ENCODE measurements around the gene BTK. TPM values are rescaled to one million over a fixed set of nuclear protein-coding genes. Genes with fewer than 3 reads are reported as not detected.

The BTK gene
- total RNA-seq, 2 experiments from 2014 or later = 1.3 to 1.6 TPM

GRCh38 chrX:101368800-101369199, 17.2 kb downstream of the BTK start:
- intact Hi-C loops (cut with micrococcal nuclease) = no loop called here
- H3K27ac Mint-ChIP-seq = no peak overlapping the region
- no peaks in the 10 kb centered on the region for H3K27me3 Mint-ChIP-seq
- DNase-seq (no peak), ATAC-seq (no peak)
- H3K9me3 Mint-ChIP-seq = no peaks in the 10 kb centered on the region
- CTCF ChIA-PET = no interaction called here
- POLR2A ChIA-PET = no interaction called here
- no peaks in the 10 kb centered on the region for H3K36me3 Mint-ChIP-seq (ENCODE audit: low read depth)
- H3K4me1 Mint-ChIP-seq (ENCODE audit: low read depth) = no peaks in the 10 kb centered on the region
- no peak for TF ChIP-seq CTCF (IDR thresholded peaks at IDR 0.05)
- H3K4me3 Mint-ChIP-seq = no peak overlapping the region

GRCh38 chrX:101365301-101365795, 20.6 kb downstream of the BTK start:
- no peaks in the 10 kb centered on the region for H3K9me3 Mint-ChIP-seq
- ATAC-seq = no peak
- H3K4me3 Mint-ChIP-seq = no peak overlapping the region
- CTCF ChIA-PET = no interaction called here
- intact Hi-C loops (cut with micrococcal nuclease) = no loop called here
- H3K4me1 Mint-ChIP-seq (ENCODE audit: low read depth) = no peaks in the 10 kb centered on the region
- no peak for TF ChIP-seq CTCF (IDR thresholded peaks at IDR 0.05)
- POLR2A ChIA-PET = interaction anchor here (0.9 kb wide), 1 partner anchor 23 kb away, joined by 3 read pairs; no protein-coding TSS in a partner anchor
- no peak for DNase-seq
- H3K27ac Mint-ChIP-seq = no peak overlapping the region
- no peaks in the 10 kb centered on the region for H3K27me3 Mint-ChIP-seq
- no peaks in the 10 kb centered on the region for H3K36me3 Mint-ChIP-seq (ENCODE audit: low read depth)

- no peaks in the 10 kb centered on the region for H3K9me3 Mint-ChIP-seq
- H3K4me1 Mint-ChIP-seq (ENCODE audit: low read depth) = peaks cover 4% of the 10 kb centered on the region
- CTCF ChIA-PET = no interaction called here
- H3K27ac Mint-ChIP-seq = no peak overlapping the region
- intact Hi-C loops (cut with micrococcal nuclease) = no loop called here
- no peak for TF ChIP-seq CTCF (IDR thresholded peaks at IDR 0.05)
- POLR2A ChIA-PET = no interaction called here
- H3K36me3 Mint-ChIP-seq (ENCODE audit: low read depth) = no peaks in the 10 kb centered on the region
- ATAC-seq (no peak), DNase-seq (no peak)
- H3K27me3 Mint-ChIP-seq = no peaks in the 10 kb centered on the region
- H3K4me3 Mint-ChIP-seq = no peak overlapping the region
Observed at GRCh38 chrX:101362757-101363156, 23.2 kb downstream of the BTK start.

- DNase-seq (no peak), ATAC-seq (no peak)
- H3K9me3 Mint-ChIP-seq = no peaks in the 10 kb centered on the region
- H3K4me3 Mint-ChIP-seq = no peak overlapping the region
- no peaks in the 10 kb centered on the region for H3K36me3 Mint-ChIP-seq (ENCODE audit: low read depth)
- H3K4me1 Mint-ChIP-seq (ENCODE audit: low read depth) = peaks cover 4% of the 10 kb centered on the region
- ChIA-PET CTCF (no interaction called here), POLR2A (no interaction called here)
- intact Hi-C loops (cut with micrococcal nuclease) = no loop called here
- no peaks in the 10 kb centered on the region for H3K27me3 Mint-ChIP-seq
- no peak overlapping the region for H3K27ac Mint-ChIP-seq
- no peak for TF ChIP-seq CTCF (IDR thresholded peaks at IDR 0.05)
Observed at GRCh38 chrX:101362116-101362515, 23.9 kb downstream of the BTK start.

GRCh38 chrX:101360390-101360789, 25.6 kb downstream of the BTK start:
- Mint-ChIP-seq H3K9me3 (no peaks in the 10 kb centered on the region), H3K36me3 (ENCODE audit: low read depth) (no peaks in the 10 kb centered on the region), H3K27me3 (no peaks in the 10 kb centered on the region), H3K4me3 (no peak overlapping the region), H3K27ac (no peak overlapping the region), H3K4me1 (ENCODE audit: low read depth) (peaks cover 4% of the 10 kb centered on the region)
- ChIA-PET CTCF (no interaction called here), POLR2A (no interaction called here)
- DNase-seq (no peak), ATAC-seq (no peak)
- intact Hi-C loops (cut with micrococcal nuclease) = no loop called here
- TF ChIP-seq CTCF (IDR thresholded peaks at IDR 0.05) = no peak
